OCI-LY7 (cell line): ENCODE measurements around the gene NDOR1.

Experiments used
- EZH2phosphoT487 ChIP-seq: fragments of 200-600 bp; sonication (generic); IDR thresholded peaks from 2 replicates; pipeline ENCODE4 v1.6.1; 2018; ENCODE audit warnings: low read depth, borderline replicate concordance, mild to moderate bottlenecking, mixed run types, antibody characterized with exemption, low read length, moderate library complexity, mixed read lengths
- TF ChIP-seq, protein P1 (sequence below): fragments of 200-600 bp; sonication (generic); conservative IDR thresholded peaks from 2 replicates; pipeline ENCODE4 v1.5.1; 2014; ENCODE audit warnings: mild to moderate bottlenecking, antibody characterized with exemption, low read length, moderate library complexity, mixed read lengths

DNA sequence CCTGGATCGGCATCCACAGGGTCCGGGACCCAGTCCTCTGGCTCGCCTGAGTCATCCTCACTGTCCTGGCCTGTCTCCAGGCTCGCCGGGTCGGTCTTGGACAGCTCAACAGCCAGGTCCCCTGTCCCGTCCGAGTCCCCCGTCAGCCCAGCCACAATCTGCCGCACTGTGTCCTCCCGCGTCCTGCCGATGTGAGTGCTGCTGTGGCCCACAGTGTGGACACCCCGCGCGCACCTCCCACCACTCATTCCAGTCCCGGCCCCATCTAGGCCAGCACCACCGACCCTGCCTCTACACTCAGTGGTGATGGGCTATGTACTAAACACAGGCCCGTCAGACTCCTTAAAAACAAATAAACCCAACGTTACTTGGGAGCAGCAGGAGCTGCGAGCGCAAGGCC is 23.8 kb upstream of the NDOR1 start:
- TF ChIP-seq, protein P1, sequence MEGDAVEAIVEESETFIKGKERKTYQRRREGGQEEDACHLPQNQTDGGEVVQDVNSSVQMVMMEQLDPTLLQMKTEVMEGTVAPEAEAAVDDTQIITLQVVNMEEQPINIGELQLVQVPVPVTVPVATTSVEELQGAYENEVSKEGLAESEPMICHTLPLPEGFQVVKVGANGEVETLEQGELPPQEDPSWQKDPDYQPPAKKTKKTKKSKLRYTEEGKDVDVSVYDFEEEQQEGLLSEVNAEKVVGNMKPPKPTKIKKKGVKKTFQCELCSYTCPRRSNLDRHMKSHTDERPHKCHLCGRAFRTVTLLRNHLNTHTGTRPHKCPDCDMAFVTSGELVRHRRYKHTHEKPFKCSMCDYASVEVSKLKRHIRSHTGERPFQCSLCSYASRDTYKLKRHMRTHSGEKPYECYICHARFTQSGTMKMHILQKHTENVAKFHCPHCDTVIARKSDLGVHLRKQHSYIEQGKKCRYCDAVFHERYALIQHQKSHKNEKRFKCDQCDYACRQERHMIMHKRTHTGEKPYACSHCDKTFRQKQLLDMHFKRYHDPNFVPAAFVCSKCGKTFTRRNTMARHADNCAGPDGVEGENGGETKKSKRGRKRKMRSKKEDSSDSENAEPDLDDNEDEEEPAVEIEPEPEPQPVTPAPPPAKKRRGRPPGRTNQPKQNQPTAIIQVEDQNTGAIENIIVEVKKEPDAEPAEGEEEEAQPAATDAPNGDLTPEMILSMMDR: no peak
- TF ChIP-seq EZH2phosphoT487: no peak
